Activated CD4-positive, alpha-beta T cell treated with anti-CD3 and anti-CD28 coated beads, Interleukin-2, Interleukin-4, amounts not matched to agents 100 ng/mL and 50 ng/mL, durations not matched to agents 16 hours and 8 hours (primary cell): ENCODE results near the gene CCSER2.
"Not testable (repeated sequence)": the region's sequence is repeated elsewhere in the genome, so short reads cannot be mapped to it uniquely, and the experiment has no call there.

Experiments
- DNase-seq: peaks from one replicate; pipeline ENCODE4 v3.0.0-alpha.2; 2020; ENCODE audit warnings: low spot score

Gene CCSER2

GRCh38 chr10:84453303-84453702, 124.9 kb downstream of the CCSER2 start:
- no peak for DNase-seq

- no peak for DNase-seq
Observed at GRCh38 chr10:84456126-84456525, 127.7 kb downstream of the CCSER2 start.

GRCh38 chr10:84460520-84460919, 132.1 kb downstream of the CCSER2 start:
- DNase-seq, result no peak

GRCh38 chr10:84469470-84469869, 141.1 kb downstream of the CCSER2 start:
- DNase-seq, result no peak

- no peak for DNase-seq
Observed at GRCh38 chr10:84473136-84473535, 144.7 kb downstream of the CCSER2 start.

- no peak for DNase-seq
Observed at GRCh38 chr10:84477398-84478128, 149.2 kb downstream of the CCSER2 start.

GRCh38 chr10:84478151-84478550, 149.8 kb downstream of the CCSER2 start:
- DNase-seq, result no peak

- DNase-seq, result no peak
Observed at GRCh38 chr10:84478679-84479078, 150.3 kb downstream of the CCSER2 start.

GRCh38 chr10:84484541-84484940, 156.2 kb downstream of the CCSER2 start:
- DNase-seq, result no peak

GRCh38 chr10:84493361-84493760, 165.0 kb downstream of the CCSER2 start:
- DNase-seq, result no peak

- no peak for DNase-seq
Observed at GRCh38 chr10:84493951-84494848, 165.8 kb downstream of the CCSER2 start.

- no peak for DNase-seq
Observed at GRCh38 chr10:84494849-84495180, 166.4 kb downstream of the CCSER2 start.

GRCh38 chr10:84497978-84498377, 169.6 kb downstream of the CCSER2 start:
- no peak for DNase-seq

GRCh38 chr10:84499039-84499438, 170.7 kb downstream of the CCSER2 start:
- DNase-seq, result not testable (repeated sequence)

GRCh38 chr10:84499846-84500245, 171.5 kb downstream of the CCSER2 start:
- no peak for DNase-seq

- no peak for DNase-seq
Observed at GRCh38 chr10:84510121-84510520, 181.7 kb downstream of the CCSER2 start.

- DNase-seq, result no peak
Observed at GRCh38 chr10:84511106-84511505, 182.7 kb downstream of the CCSER2 start.

- DNase-seq, result no peak
Observed at GRCh38 chr10:84511709-84512285, 183.4 kb downstream of the CCSER2 start.

- no peak for DNase-seq
Observed at GRCh38 chr10:84517554-84517953, 189.2 kb downstream of the CCSER2 start.

- DNase-seq, result no peak
Observed at GRCh38 chr10:84519235-84519634, 190.8 kb downstream of the CCSER2 start.

GRCh38 chr10:84521013-84521412, 192.6 kb downstream of the CCSER2 start:
- no peak for DNase-seq

- no peak for DNase-seq
Observed at GRCh38 chr10:84521468-84521867, 193.1 kb downstream of the CCSER2 start.
